GM19463 (cell line): ENCODE data around the gene LCP2.

Source experiments
- ATAC-seq: cut with Tn5 transposase; IDR thresholded peaks from one replicate; pipeline ENCODE4 v1.9.1; 2021; ENCODE audit warnings: mild to moderate bottlenecking, moderate library complexity; ENCODE audit not compliant: unreplicated experiment

LCP2 gene

DNA sequence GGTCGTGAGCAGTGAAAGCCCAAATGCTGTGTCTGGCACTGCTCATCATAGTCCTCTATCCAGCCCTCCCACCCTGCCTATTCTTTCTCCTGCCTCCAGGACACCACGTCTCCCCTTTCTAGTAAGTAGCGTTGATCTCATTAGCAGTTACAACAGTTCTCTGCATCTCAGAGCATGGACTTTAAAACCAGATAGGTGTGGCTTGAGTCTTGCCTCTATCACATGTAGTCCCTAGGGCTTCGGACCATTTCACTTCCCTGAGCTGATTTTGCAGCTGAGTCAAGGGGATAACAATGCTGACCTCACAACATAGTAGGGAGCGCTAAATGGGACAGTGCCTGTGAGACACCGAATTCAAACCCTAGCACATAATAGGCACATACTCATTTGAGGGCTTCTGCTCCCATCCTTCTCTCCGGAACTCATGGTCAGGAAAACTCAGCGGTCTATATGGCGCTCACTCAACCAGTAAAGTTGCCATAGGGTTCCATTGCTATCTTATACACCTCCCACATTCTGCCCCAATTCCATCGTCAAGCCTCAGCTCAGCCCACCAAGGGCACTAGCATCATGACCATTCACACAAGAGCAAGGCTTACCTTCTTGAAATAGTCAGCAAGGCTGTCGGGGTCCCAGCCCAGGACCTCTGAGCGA, 515 bp downstream of the LCP2 start:
- ATAC-seq, result peak; percentile 43

DNA sequence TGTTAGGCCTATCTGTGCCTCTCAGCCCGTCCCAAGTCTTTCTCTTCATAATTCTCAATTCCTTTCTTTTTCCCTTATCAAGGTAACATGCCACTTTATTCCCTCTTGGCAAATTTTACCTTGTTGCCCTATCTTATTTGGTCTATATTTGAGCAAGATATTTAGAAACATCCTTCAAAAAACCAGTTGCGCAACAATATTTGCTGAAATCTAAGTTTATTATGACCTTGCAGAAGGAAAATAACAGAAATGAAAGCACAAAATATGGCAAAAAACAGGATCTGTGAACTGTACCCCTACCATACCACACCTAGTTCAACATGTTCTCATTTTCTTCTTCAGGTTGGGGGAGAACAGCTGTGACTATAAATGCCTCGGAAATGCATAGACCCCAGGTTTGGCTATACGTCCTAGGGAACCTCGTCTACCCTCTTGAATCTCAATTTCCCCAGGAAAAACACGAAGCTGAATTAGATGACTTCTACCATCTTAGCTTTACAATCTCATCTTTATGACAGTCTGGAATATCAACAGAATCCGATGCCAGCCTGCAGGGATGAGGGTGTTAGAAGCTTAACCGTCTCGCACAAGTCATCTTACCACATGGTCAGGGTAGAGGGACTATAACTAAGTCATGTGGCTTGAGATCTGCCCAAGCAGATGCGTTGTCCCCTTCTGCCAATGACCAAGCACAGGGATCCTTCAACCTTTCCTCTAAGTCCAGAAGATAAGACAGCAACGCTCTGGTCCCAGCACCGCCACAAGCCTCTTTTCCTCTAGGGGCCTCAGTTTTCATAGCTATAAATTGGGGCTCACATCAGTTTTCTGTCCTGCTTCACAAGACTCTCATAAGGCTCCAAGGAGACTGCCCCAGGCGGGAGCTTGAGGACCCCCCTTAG, 1.3 kb downstream of the LCP2 start:
- ATAC-seq, result no peak

DNA sequence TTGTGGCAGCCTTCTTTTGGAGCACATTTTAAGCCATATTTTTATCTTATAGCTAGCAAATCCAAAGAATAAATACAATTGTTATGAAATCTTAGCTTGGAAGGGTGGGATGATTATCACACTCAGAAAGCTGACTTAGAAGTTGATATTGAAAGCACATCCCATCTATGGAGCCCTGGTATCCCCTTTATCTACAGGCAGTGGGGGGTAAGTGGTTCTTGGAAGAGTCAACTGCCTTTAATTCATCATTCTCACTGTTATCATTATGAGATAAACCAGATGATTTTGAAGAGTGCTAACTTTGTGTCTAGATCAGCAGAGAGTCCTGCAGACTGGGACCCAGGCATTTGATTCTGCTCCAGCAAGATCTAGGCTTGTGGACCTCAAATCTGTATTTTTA, 3.0 kb downstream of the LCP2 start:
- no peak for ATAC-seq

DNA sequence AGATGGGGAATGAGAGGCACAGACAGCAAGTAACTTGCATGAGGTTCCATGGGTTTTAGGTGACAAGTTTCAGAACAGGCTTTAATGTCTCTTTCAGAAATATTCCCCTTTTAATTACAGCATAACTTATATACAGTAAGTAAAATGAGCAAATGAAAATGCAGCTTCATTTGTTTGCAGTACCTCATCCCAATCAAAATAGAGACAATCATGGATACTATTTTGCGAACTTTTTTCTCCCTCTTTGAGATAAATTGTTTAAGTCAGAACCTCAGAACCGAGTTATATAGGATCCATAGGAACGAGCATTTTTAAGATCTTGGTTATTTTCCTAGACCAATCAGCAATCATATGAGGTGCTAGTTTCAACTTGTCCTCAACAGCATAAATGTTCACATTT, 3.5 kb downstream of the LCP2 start:
- no peak for ATAC-seq

DNA sequence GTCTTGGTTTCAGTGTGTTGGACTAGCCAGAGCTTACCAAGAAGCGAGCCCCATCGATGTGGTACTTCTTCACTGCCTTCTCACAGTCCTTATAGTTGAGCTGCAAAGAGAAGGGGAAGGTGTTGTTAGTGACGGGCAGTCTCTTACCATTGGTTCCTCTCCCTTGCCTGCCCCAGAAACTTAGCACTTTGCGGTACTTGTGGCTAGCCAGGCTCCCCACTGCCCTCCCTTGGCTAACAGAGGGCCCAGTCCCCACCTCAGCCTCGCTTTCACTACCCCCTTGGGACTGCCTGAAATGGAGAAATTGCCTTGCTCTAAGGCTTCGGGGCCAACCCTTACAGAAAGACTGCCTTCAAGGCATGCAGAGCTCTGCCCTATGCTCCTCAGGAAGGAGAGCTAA, 4.3 kb downstream of the LCP2 start:
- ATAC-seq, result peak; percentile 77

DNA sequence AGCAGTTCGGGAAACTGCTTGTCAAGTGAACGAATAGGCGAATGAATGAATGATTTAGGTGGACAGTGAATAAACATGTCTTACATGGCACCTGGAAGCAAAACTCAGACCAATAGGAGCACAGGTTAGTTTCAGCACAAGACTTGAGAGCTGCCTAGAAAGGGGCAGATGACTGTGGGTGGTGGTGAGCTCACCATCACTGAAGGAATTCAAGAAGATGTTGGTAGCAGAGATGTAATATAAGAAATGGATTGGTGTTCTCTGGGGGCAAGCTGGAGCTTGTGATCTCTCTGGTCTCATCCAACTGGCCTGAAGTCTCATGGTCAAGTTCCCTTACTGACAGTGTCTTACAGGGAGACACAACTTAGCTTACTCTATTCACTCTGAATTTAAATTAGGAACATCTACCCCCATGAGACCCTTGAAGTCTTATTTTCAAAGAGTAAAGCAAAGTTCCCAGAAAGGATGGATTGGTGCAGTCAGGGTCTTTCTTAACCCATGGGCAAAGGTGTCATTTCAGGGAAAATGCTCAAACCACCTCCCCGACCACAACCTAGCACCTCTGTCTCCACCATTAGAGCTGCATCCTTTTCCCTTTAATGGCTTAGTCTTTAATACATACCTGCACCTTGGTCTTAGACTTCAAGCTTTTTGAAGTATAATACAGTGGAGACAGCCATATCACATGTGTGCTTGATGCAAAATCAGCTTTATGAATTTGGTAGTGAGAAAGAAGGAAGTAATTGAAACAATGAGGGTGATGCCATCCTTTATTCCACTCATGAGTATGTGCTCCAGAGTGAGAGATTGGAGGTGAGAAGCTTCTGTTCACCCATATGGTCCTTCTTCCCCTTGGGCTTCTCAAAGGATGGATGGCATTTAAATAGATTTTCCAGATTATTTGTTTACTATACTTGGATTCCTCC, 5.1 kb downstream of the LCP2 start:
- ATAC-seq, result no peak

DNA sequence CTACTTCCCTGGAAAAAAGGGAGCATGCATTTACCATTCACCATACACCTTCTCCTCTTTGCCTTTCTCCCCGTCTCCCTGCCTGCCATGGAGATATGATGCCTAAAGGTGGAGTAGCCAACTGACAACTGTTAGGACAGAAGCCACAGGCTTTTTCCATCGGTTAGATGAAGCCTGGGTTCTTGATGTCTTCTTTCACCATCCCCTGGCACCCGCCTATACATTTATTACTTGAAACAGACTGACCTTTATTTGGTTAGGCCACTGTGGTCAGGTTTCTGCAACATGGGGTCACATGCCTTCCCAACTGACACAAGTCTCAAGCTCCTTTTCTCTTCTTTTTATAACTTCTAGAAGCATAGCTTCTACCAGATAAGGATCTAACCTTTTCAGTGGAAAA, 7.1 kb downstream of the LCP2 start:
- no peak for ATAC-seq

DNA sequence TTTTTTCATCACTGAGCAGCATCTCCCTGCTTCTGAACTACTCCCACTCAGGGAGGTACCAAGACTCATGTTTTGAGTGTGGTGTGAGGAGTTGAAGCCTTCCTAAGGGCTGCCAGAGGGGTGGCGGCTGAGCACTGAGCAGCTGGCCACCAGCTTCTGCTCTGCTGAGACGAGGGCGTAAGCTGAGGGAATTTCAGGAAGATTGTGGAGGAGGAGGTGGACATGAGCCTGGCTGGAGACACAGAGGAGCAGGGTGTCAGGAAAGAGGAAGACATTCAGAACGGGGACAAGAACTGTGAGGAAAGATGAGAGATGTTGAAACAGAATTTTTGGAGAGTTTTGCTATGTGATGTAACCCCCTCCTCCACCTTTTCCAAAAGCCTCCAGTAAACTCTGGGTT, 7.8 kb downstream of the LCP2 start:
- ATAC-seq, result no peak

DNA sequence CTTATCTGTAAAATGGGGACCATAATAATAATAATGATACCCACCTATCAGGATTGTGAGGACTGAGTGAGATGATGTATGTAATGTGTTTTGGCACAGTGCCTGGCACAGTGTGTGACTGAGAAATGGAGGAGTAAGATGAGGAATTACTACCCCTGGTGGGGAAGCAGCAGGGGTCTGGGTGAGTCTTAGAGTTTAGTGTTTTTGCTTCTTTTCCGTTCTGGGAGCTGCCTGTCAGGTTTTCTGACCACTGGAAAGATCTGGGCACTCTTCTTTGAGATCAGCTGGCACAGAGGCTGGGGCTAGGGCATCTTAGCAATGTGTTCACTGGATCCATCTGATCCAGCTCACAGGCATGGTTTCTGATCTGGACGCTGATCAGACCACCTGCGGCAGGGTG, 8.5 kb downstream of the LCP2 start:
- ATAC-seq, result no peak

DNA sequence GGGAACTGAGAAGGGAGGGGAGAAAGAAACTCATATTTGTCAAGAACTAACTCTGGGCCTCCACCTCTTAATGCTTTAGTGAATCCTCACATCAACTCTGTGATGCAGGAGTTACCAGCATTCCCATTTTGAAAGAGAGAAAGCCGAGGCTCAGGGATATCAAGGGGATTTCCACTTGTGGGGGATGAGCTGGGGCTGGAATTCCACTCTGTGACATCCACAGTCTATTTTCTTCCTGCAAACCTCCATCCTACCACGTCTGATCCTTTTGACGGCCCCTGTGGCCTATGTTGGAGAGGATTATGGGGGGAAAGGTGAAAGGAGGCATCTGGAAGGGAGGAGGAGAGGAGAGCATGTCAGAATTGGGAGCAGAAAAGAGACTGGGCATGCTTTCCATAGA, 9.0 kb downstream of the LCP2 start:
- ATAC-seq, result no peak

DNA sequence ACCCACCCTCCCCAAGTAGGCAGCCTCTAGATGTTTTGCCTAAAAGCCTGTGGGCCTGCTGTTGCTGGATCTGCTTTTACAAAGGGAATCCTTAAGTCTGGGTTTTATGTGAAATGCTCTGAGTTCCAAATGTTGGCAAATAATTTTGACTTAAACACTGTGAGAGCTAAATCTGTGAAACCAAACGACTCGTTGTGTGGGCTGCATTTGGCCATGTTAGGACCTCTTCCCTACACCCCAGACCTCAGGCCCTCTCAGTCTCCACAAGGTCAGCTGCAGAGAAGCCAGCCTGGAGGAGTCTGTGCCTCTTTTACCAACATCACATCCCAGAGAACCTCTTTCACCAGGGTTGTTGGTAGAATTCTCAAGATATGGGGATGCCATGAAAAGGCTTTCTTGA, 9.4 kb downstream of the LCP2 start:
- ATAC-seq, result no peak

DNA sequence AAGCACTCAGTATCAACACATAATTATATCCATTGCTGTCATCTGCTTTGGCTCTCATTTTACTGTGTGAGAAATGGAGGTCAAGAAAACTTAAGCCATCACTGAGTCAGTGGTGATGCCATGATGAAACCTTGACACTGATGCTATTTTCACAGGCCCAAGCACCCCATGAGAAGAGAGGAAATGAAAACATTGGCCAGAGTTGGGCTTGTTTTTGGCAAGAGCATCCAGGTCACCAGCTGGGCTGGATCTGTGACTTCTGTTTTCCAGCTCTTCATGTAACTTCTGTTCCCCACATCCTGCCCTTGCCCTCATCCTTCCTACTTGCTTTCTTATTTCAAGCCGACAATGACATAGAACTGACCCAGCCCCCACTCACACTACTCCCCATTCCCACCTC, 10.0 kb downstream of the LCP2 start:
- ATAC-seq, result no peak

DNA sequence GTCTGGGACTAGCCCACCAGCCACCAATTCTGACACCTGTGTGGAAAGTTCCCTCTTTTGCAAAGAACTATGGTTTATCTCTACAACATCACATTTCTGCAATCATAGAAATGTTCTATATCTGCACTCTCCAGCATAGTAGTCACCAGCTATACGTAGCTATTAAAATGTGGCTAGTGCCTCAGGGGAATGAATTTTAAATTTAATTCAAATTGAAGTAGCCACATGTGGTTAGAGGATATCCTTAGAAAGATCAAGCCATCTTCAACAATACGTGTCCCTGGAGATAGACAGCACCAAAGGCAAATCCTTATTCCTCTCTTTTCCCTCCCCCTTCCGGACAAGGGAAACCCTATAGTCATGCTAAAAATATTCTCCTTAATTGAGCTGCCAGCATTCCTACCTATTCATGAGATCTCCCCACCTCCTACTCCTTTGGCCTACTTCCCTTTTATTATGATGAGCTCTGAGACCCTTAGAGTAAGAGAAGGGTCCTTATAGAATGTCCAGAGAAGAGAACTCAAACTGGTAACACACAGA, 11.1 kb downstream of the LCP2 start:
- no peak for ATAC-seq

DNA sequence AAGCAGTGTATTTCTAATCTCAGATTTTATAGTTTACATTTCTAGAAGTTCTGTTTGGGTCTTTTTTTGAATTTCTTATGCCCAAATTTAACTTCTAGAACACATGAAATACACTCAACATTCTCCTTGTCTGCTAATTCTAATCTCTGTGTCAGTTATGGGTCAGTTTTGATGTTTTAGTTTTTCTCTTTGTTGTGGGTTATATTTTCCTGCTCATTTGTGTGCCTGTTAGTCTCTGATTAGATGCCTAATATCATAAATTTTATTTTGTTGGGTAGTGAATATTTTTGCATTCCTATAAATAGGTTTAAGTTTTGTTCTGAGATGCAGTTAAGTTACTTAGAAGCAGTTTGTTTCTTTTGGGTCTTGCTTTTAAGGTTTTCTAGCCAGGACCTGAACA, 12.4 kb downstream of the LCP2 start:
- no peak for ATAC-seq

DNA sequence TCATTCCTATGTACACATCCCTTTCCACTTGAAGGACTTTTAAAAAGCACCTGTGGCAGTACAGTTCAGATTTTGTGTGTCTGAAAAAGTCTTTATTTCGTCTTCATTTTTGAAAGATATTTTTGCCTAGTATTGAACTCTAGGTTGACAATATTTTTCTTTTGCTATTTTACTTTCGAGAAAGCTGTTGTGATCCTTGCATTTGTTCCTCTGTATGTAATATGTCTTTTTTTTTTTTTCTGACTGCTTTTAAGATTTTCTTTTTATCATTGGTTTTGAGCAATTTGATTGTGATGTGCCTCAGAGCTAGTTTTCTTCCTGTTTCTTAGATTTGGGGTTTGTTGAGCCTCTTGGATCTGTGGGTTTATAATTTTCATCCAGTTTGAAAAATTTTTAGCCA, 13.3 kb downstream of the LCP2 start:
- no peak for ATAC-seq

DNA sequence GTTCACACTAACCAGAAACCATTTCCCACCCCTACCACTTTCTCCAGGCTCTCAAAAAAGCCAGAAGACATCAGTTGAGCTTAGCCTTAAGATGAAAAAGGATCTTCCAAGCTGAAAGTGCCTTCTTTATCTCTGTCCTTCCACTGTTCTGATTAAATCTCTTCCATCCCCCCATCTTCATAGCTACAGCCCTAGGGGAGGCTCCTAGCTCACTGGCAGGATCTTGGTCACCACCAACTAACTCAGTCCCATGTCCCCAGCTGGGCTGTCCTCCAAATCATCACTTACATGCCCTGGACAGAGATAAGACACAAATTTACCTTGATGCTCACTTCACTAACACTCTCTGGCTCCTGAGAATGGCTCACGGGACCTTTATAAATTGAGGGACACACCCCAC, 14.3 kb downstream of the LCP2 start:
- ATAC-seq, result no peak

DNA sequence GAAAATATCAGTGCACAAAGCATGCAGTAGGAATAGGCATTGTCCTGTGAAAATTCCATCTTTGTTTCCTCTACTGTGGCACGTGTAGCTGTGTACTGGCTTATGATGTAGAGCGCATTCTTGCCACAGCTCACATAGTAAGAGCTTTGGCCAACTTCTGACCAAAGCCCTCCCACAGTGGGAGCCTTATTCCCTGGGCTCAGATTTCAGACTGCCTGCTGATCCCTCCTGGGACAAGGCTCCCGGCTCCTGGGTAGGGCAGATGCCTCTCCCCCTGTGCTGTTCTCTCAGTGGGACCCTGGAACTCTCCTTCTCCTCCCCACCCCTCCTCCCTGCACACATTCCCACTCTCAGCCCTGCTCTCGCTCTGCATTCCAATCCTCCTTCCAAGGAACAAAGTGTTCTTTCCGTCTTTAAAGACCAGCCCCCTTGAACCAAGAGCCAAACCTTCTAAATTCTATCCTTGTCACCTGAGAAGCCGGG, 17.5 kb downstream of the LCP2 start:
- no peak for ATAC-seq

DNA sequence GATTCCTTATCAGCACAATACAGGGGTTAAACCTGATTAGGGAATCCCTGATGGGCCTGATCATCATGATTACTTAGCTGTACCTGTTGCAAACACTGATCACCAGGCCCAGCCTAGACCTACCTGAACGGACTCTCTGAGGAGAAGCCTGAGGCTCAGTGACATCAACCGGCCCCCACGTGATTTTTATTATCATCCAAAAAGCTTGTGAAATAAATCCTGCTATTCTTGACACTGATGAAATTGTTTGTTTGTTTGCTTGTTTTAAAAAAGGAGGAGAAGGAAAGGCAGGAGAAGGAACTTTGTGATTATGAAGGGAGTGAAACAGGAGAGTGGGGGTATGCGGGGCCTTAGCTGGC, 18.1 kb downstream of the LCP2 start:
- no peak for ATAC-seq

DNA sequence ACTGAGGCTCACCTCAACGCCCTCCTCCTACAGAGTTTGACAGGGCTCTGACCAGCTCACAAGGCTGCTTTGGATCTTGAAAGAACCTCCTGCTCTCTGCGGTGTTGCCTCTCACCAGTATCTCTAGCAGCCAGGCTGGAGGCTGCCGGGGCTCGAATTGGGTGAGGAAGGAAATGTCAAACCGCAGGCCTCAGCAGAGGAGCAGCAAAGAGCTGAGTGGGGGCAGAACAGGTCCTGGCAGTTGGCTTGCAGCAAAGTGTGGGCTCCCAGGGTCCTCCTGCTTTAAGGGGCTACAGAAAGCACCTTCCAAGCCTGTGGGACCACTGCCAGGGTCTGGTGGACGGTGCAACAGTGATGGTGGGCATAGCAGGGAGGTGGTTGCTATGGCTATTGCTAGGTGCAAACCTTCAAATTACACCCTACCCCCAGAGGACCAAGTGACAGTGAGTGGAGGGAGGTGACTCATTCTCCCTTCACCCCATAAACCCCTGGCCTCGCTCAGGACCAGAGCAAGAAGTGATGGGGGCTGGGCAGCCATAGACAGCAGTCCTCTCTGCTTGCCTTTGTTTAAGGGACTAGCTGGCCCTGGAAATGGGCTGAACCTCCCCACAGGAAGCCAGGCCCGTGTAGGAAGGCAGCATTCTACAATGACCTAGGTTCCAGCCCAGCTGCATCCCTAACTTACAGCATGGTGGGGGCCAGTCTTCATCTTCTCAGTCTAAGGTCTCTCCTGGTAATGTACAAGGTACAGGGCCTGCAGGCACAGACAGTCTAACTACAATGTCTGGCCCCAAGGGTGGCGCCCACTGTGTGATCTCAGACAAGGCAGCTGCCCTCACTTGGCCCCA, 18.7 kb downstream of the LCP2 start:
- ATAC-seq, result peak; percentile 74

DNA sequence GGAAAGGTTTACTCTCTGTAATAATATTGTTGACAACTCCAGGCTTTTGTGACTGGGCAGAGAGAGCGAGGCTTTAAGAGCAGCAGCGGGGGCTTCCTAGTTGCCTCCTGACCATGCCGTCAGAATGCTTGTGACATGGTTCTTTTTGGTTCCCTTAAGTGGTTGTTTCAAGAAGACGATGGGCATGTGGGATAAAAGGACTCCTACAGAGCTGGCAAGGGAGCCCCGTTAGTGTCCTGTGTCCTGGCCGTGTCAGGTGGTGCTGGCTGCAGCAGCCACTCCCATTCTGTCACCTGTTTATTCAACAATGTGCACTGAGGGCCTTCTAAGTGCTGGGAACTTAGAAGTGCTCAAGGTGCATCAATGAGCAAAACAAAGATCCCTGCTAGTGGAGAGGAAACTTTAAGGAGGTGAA, 19.7 kb downstream of the LCP2 start:
- no peak for ATAC-seq
